Measurements from ENCODE around the gene PCDH15. TPM values are rescaled to one million over a fixed set of nuclear protein-coding genes. Genes with fewer than 3 reads are reported as not detected.

Gene PCDH15
- total and polyA plus RNA-seq, 2 of the 8 experiments (the other 6 are each of a cell fraction or from before 2014, with no cell fraction given): 0.11 TPM; not detected in 1

- TF ChIP-seq CHD1 (IDR thresholded peaks at IDR 0.05; ENCODE audit: low read depth, low read length) (no peak), CBX5 (IDR thresholded peaks at IDR 0.05; ENCODE audit: low read depth, low read length) (no peak), CBX8 (IDR thresholded peaks at IDR 0.05; ENCODE audit: borderline replicate concordance, low read depth, low read length) (no peak), USF2 (IDR thresholded peaks at IDR 0.05; ENCODE audit: low read length) (no peak)
Measured at GRCh38 chr10:54010337-54010933, 790.6 kb downstream of the PCDH15 start (continued).
